H1 (cell line): Measurements from ENCODE around the gene PPP1R27. TPM values are rescaled to one million over a fixed set of nuclear protein-coding genes. Genes with fewer than 3 reads are reported as not detected.

Experiments
- CTCF ChIA-PET: fragments of 300-600 bp; sonication (Branson Sonifier 250); formaldehyde crosslinking; loops from one replicate; lab custom pipeline; 2021; ENCODE audit not compliant: partially characterized antibody; lab: Charles Lee
- POLR2A ChIA-PET: fragments of 300-600 bp; sonication (Branson Sonifier 250); formaldehyde crosslinking; loops from one replicate; lab custom pipeline; 2021; ENCODE audit warnings: inconsistent platforms; ENCODE audit not compliant: partially characterized antibody; lab: Charles Lee
- DNase-seq, 2 experiments: peaks; one replicate each; pipeline versions ENCODE4 v3.0.0 to v3.0.0-alpha.2; 2010 to 2022; ENCODE audit warnings: low spot score in 2 of 2, low read depth in 1 of 2, mixed read lengths in 1 of 2
- FAIRE-seq: peaks from 2 replicates; lab custom pipeline; 2011; peaks lifted over from hg19 to GRCh38; lab: Jason Lieb, UNC
- H2AFZ ChIP-seq: 2 replicates; pipeline ENCODE4 v1.8.1; 2012; ENCODE audit warnings: low read length, inconsistent platforms
- H2AK5ac ChIP-seq: 2 replicates; pipeline ENCODE4 v1.6.1; 2013; ENCODE audit warnings: low read depth, low read length
- H2BK120ac ChIP-seq: replicated peaks from 2 replicates; pipeline ENCODE3; 2013; ENCODE audit warnings: low read depth, low read length, inconsistent platforms
- H2BK12ac ChIP-seq: 2 replicates; pipeline ENCODE4 v1.6.1; 2013; ENCODE audit warnings: low read depth, low read length
- H2BK15ac ChIP-seq: 2 replicates; pipeline ENCODE4 v1.6.1; 2013; ENCODE audit warnings: low read length
- H2BK20ac ChIP-seq: 2 replicates; pipeline ENCODE4 v1.6.1; 2013; ENCODE audit warnings: low read length
- H2BK5ac ChIP-seq: 2 replicates; pipeline ENCODE4 v1.6.1; 2013; ENCODE audit warnings: low read depth, low read length
- H3K14ac ChIP-seq: 2 replicates; pipeline ENCODE4 v1.6.1; 2013; ENCODE audit warnings: inconsistent platforms; ENCODE audit not compliant: insufficient read length
- H3K18ac ChIP-seq: 2 replicates; pipeline ENCODE4 v1.6.1; 2013; ENCODE audit warnings: low read length; ENCODE audit errors: extremely low read depth
- H3K23ac ChIP-seq: 2 replicates; pipeline ENCODE4 v1.6.1; 2013; ENCODE audit warnings: inconsistent platforms; ENCODE audit not compliant: insufficient read length
- H3K23me2 ChIP-seq: 2 replicates; pipeline ENCODE4 v1.6.1; 2013; ENCODE audit warnings: low read depth, low read length
- H3K27ac ChIP-seq: 2 replicates; pipeline ENCODE4 v1.6.1; 2011; ENCODE audit warnings: low read depth, low read length, inconsistent platforms
- H3K27me3 ChIP-seq, 4 experiments: replicated peaks in 1 of 4; 1 replicate in 1 of 4; 2 replicates in 3 of 4; pipeline versions ENCODE4 v1.6.1 to v1.8.1; 2011 to 2013; ENCODE audit warnings: low read length in 3 of 4, mild to moderate bottlenecking in 3 of 4, inconsistent platforms in 2 of 4, mixed read lengths in 2 of 4, moderate library complexity in 1 of 4; ENCODE audit not compliant: control insufficient read depth in 3 of 4, insufficient read depth in 3 of 4; ENCODE audit errors: extremely low read depth in 1 of 4
- H3K36me3 ChIP-seq, 4 experiments: 2 replicates each; pipeline versions ENCODE4 v1.6.1 to v1.8.1; 2011 to 2013; ENCODE audit warnings: mild to moderate bottlenecking in 4 of 4, low read length in 3 of 4, moderate library complexity in 2 of 4, control low read depth in 1 of 4, inconsistent platforms in 1 of 4; ENCODE audit not compliant: insufficient read depth in 4 of 4, control insufficient read depth in 2 of 4
- H3K4ac ChIP-seq: replicated peaks from 2 replicates; pipeline ENCODE3; 2013; ENCODE audit warnings: low read length, low read depth, mixed read lengths, inconsistent platforms; ENCODE audit not compliant: insufficient read length
- H3K4me1 ChIP-seq, 4 experiments: replicated peaks in 1 of 4; 1 replicate in 1 of 4; 2 replicates in 3 of 4; pipeline versions ENCODE4 v1.6.1 to v1.8.1; 2011 to 2013; ENCODE audit warnings: low read length in 3 of 4, inconsistent platforms in 2 of 4, mixed read lengths in 1 of 4; ENCODE audit not compliant: insufficient read depth in 4 of 4, control insufficient read depth in 3 of 4
- H3K4me2 ChIP-seq, 2 experiments: 2 replicates each; pipeline versions ENCODE4 v1.6.1 to v1.8.1; 2011 to 2013; ENCODE audit warnings: low read depth in 2 of 2, low read length in 2 of 2, control low read depth in 1 of 2, inconsistent platforms in 1 of 2, mild to moderate bottlenecking in 1 of 2; ENCODE audit not compliant: insufficient read depth in 1 of 2
- H3K4me3 ChIP-seq, 4 experiments: fragments of 200-600, 300-600 bp in 1 of 4; sonication (generic), shearing (Covaris generic), sonication (Bioruptor Twin) in 1 of 4; 2 replicates each; pipeline versions ENCODE4 v1.5.1 to v1.8.1; 2011 to 2016; ENCODE audit warnings: low read length in 4 of 4, low read depth in 3 of 4, control low read depth in 2 of 4, inconsistent platforms in 2 of 4, mild to moderate bottlenecking in 2 of 4, mixed read lengths in 1 of 4, moderate library complexity in 1 of 4; ENCODE audit not compliant: insufficient read depth in 2 of 4; ENCODE audit errors: extremely low read depth in 1 of 4
- H3K56ac ChIP-seq: replicated peaks from 2 replicates; pipeline ENCODE3; 2013; ENCODE audit warnings: low read depth, mild to moderate bottlenecking, mixed read lengths, low read length, inconsistent platforms; ENCODE audit not compliant: insufficient read length
- H3K79me1 ChIP-seq: 2 replicates; pipeline ENCODE4 v1.6.1; 2013; ENCODE audit warnings: low read depth, low read length, control low read depth
- H3K79me2 ChIP-seq, 2 experiments: 2 replicates each; pipeline versions ENCODE4 v1.6.1 to v1.8.1; 2012 to 2013; ENCODE audit warnings: low read length in 2 of 2, mild to moderate bottlenecking in 2 of 2, inconsistent platforms in 1 of 2; ENCODE audit not compliant: insufficient read depth in 2 of 2, control insufficient read depth in 1 of 2
- H3K9ac ChIP-seq, 4 experiments: replicated peaks in 1 of 4; 1 replicate in 1 of 4; 2 replicates in 3 of 4; pipeline versions ENCODE4 v1.6.1 to v1.8.1; 2011 to 2013; ENCODE audit warnings: low read depth in 3 of 4, low read length in 3 of 4, control low read depth in 2 of 4, mild to moderate bottlenecking in 2 of 4, moderate library complexity in 2 of 4, inconsistent platforms in 1 of 4; ENCODE audit errors: extremely low read depth in 1 of 4
- H3K9me3 ChIP-seq, 2 experiments: 2 replicates each; pipeline versions ENCODE4 v1.6.1 to v1.8.1; 2012 to 2013; ENCODE audit warnings: mild to moderate bottlenecking in 2 of 2, moderate library complexity in 2 of 2, control low read depth in 1 of 2, inconsistent platforms in 1 of 2, low read depth in 1 of 2, low read length in 1 of 2, mixed read lengths in 1 of 2; ENCODE audit not compliant: insufficient read depth in 2 of 2
- H4K20me1 ChIP-seq, 2 experiments: replicated peaks in 1 of 2; 2 replicates each; pipeline versions ENCODE3 to v1.8.1; 2011 to 2013; ENCODE audit warnings: inconsistent platforms in 2 of 2, low read length in 2 of 2, mild to moderate bottlenecking in 1 of 2; ENCODE audit not compliant: insufficient read depth in 2 of 2, control insufficient read depth in 1 of 2
- H4K5ac ChIP-seq: 2 replicates; pipeline ENCODE4 v1.6.1; 2013; ENCODE audit warnings: low read length, low read depth, mixed read lengths, inconsistent platforms; ENCODE audit not compliant: insufficient read length
- H4K8ac ChIP-seq: 2 replicates; pipeline ENCODE4 v1.8.0; 2013; ENCODE audit warnings: mild to moderate bottlenecking, moderate library complexity, low read length, inconsistent platforms; ENCODE audit not compliant: insufficient read depth; ENCODE audit errors: extremely low read depth
- H4K91ac ChIP-seq: replicated peaks from 2 replicates; pipeline ENCODE3; 2013; ENCODE audit warnings: low read length, mixed read lengths, inconsistent platforms; ENCODE audit not compliant: insufficient read length
- BRCA1 ChIP-seq: IDR thresholded peaks from 2 replicates; pipeline ENCODE4 v1.6.1; 2012; ENCODE audit warnings: low read depth, low read length, improper control_type of control experiment
- EGR1 ChIP-seq: IDR thresholded peaks from 2 replicates; pipeline ENCODE4 v1.6.1; 2011; ENCODE audit warnings: low read depth, low read length, borderline replicate concordance
- POLR2A ChIP-seq, 2 experiments: IDR thresholded peaks; 1 replicate in 1 of 2; 2 replicates in 1 of 2; pipeline ENCODE4 v1.6.1; 2011; ENCODE audit warnings: low read depth in 2 of 2, low read length in 2 of 2, mild to moderate bottlenecking in 2 of 2; ENCODE audit errors: control extremely low read depth in 1 of 2
- RFX5 ChIP-seq: IDR thresholded peaks from 2 replicates; pipeline ENCODE4 v1.6.1; 2011; ENCODE audit warnings: low read depth, low read length, improper control_type of control experiment, borderline replicate concordance
- SIN3A ChIP-seq, 2 experiments: IDR thresholded peaks in 1 of 2; conservative IDR thresholded peaks in 1 of 2; 2 replicates each; pipeline ENCODE4 v1.6.1; 2011 to 2012; ENCODE audit warnings: low read length in 2 of 2, improper control_type of control experiment in 1 of 2, low read depth in 1 of 2, mild to moderate bottlenecking in 1 of 2
- SIRT6 ChIP-seq: IDR thresholded peaks from one replicate; pipeline ENCODE4 v1.7.1; 2012; ENCODE audit warnings: low read length, inconsistent platforms
- SUZ12 ChIP-seq: fragments of 200-600 bp; sonication (generic); IDR thresholded peaks from 2 replicates; pipeline ENCODE4 v1.6.1; 2012; ENCODE audit warnings: mild to moderate bottlenecking, inconsistent platforms, low read length, moderate library complexity, mixed read lengths
- TCF12 ChIP-seq: IDR thresholded peaks from 2 replicates; pipeline ENCODE4 v1.6.1; 2011; ENCODE audit warnings: low read depth, mild to moderate bottlenecking, low read length
- whole genome bisulfite sequencing, 2 experiments: shearing (Covaris generic) in 1 of 2; methylation state at CpG; one replicate each; pipeline versions ENCODE4 v1.1.6 to v1.1.7; 2013 to 2015; ENCODE audit warnings: low lambda C conversion rate in 2 of 2, mixed read lengths in 2 of 2, inconsistent platforms in 1 of 2, low coverage in 1 of 2, missing lambda C conversion rate in 1 of 2; ENCODE audit not compliant: insufficient replicate concordance in 2 of 2, insufficient coverage in 1 of 2, insufficient read length in 1 of 2; ENCODE audit errors: extremely low coverage in 1 of 2, missing lambda C conversion rate in 1 of 2; 5-methylcytosine and 5-hydroxymethylcytosine counted together
- polyA plus RNA-seq, 7 experiments: library from polyadenylated mRNA; depleted of rRNA in 3 of 7; stranded (reverse) in 5 of 7; unstranded in 2 of 7; fragments of >200 nt in 5 of 7; fragments of 200-250 nt in 2 of 7; gene quantifications; 1 replicate in 5 of 7; 2 replicates in 1 of 7; 4 replicates in 1 of 7; pipeline versions ENCODE4 v1.2.1 to v1.2.3, GENCODE V29; 2011 to 2013; ENCODE audit warnings: missing spikeins in 2 of 7, mixed read lengths in 2 of 7
- total RNA-seq: library from RNA; stranded (reverse); fragmentation: NEBNext Ultra II Directional; extraction: Animal tissue kit (Norgen Biotek cat#: 25700); gene quantifications from 2 replicates; pipeline ENCODE4 v1.2.1, GENCODE V29; 2021
- TF ChIP-seq, protein P1 (sequence below): IDR thresholded peaks from 2 replicates; pipeline ENCODE4 v1.6.1; 2012; ENCODE audit warnings: inconsistent platforms

PPP1R27 gene
- total and polyA plus RNA-seq, 2 of the 8 experiments (the other 6 are each of a cell fraction or from before 2014, with no cell fraction given): 0.27 TPM; not detected in 1

DNA sequence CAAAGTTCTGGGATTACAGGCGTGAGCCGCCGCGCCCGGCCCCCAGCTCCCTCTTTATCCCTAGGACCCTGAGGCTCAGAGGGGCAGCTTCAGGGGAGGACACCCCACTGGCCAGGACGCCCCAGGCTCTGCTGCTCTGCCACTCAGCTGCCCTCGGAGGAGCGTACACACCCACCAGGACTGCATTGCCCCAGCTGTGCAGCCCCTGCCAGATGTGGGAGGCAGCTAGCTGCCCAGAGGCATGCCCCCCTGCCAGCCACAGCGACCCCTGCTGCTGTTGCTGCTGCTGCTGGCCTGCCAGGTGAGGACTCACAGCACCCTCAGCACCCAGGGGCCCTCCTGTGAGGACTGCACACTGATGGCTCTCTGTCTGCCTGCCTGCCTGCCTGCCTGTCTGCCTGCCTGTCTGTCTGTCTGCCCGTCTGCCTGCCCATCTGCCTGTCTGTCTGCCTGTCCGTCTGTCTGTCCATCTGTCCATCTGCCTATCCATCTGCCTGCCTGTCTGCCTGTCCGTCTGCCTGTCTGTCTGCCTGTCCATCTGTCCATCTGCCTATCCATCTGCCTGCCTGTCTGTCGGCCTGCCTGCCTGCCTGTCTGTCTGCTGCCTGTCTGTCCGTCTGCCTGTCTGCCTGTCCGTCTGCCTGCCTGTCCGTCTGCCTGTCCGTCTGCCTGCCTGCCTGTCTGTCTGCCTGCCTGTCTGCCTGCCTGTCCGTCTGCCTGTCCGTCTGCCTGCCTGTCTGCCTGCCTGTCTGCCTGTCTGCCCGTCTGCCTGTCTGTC, 25.9 kb downstream of the PPP1R27 start:
- H3K27me3 ChIP-seq: peaks cover 17 to 31% (median 25%) of the 10 kb centered on the region in 4 experiments
- H2BK5ac ChIP-seq: peak overlapping the region; percentile 52; the same call in 1 of the 2 replicates
- H3K36me3 ChIP-seq: peaks cover 0 to 7% (median 0%) of the 10 kb centered on the region in 4 experiments; a peak in 1 of 8 replicates
- no peaks in the 10 kb centered on the region for H3K79me1 ChIP-seq
- peak overlapping the region; percentile 27; the same call in 1 of the 2 replicates for H2BK12ac ChIP-seq
- 0 out of 2 replicates have a peak overlapping the region, but pooled peaks have one; percentile 53 for H2AK5ac ChIP-seq
- H4K91ac ChIP-seq: no peak overlapping the region
- no peak overlapping the region for H2BK120ac ChIP-seq
- H3K79me2 ChIP-seq: no peaks in the 10 kb centered on the region
- DNase-seq: no peak
- H3K14ac ChIP-seq: no peak overlapping the region
- H3K9ac ChIP-seq: no peak overlapping the region
- H3K9me3 ChIP-seq: no peaks in the 10 kb centered on the region
- CTCF ChIA-PET: interaction anchor here (0.7 to 4.5 kb wide), 6 partner anchors 8 to 1881 kb away, joined by 3 to 19 read pairs (median 5); no protein-coding TSS in a partner anchor
- WGBS, 2 experiments: 82% methylated on average over 20 of the region's 20 CpGs; no CpG with 5 or more reads in 1 of the 2 experiments
- no peak overlapping the region for H3K4me2 ChIP-seq
- no peak overlapping the region for H2AFZ ChIP-seq
- H3K4ac ChIP-seq: no peak overlapping the region
- no peak overlapping the region; the same call in 1 of the 2 replicates for H4K8ac ChIP-seq
- no peak overlapping the region for H3K18ac ChIP-seq
- H4K20me1 ChIP-seq: peaks cover 0 to 4% of the 10 kb centered on the region in 2 experiments
- H4K5ac ChIP-seq: no peak overlapping the region
- POLR2A ChIA-PET: interaction anchor here (1.4 to 2.7 kb wide), 2 partner anchors 11 to 96 kb away, joined by 3 to 6 read pairs; no protein-coding TSS in a partner anchor
- no peak overlapping the region for H3K23ac ChIP-seq
- no peak overlapping the region for H3K4me3 ChIP-seq
- no peak for TF ChIP-seq TCF12
- no peak for TF ChIP-seq RFX5
- TF ChIP-seq POLR2A (IDR thresholded peaks at IDR 0.05; ENCODE audit: control extremely low read depth in 1 of 2, low read depth in 2 of 2, low read length in 2 of 2): no peak
- TF ChIP-seq SUZ12: no peak
- no peak for TF ChIP-seq SIN3A (conservative IDR thresholded peaks at IDR 0.05 in 1 of 2, IDR thresholded peaks at IDR 0.05 in 1 of 2; ENCODE audit: low read depth in 1 of 2, low read length in 2 of 2)
- TF ChIP-seq SIRT6: no peak
- TF ChIP-seq, protein P1, sequence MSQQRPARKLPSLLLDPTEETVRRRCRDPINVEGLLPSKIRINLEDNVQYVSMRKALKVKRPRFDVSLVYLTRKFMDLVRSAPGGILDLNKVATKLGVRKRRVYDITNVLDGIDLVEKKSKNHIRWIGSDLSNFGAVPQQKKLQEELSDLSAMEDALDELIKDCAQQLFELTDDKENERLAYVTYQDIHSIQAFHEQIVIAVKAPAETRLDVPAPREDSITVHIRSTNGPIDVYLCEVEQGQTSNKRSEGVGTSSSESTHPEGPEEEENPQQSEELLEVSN: no peak
- no peak for TF ChIP-seq EGR1
- TF ChIP-seq BRCA1: no peak
- no peak for FAIRE-seq
- no peaks in the 10 kb centered on the region; a peak in 3 of 7 replicates for H3K4me1 ChIP-seq
- H2BK20ac ChIP-seq: no peak overlapping the region
- no peak overlapping the region for H2BK15ac ChIP-seq
- H3K27ac ChIP-seq: no peak overlapping the region
- H3K56ac ChIP-seq: no peak overlapping the region
- peaks cover 5% of the 10 kb centered on the region; the same call in 1 of the 2 replicates for H3K23me2 ChIP-seq
